ENCODE results near the gene TK1. TPM values are rescaled to one million over a fixed set of nuclear protein-coding genes. Genes with fewer than 3 reads are reported as not detected.

Gene TK1
- total and polyA plus RNA-seq, 2 donors (not counting 1 experiment from before 2014, with no cell fraction given), result 2.2 to 3.8 TPM

DNA sequence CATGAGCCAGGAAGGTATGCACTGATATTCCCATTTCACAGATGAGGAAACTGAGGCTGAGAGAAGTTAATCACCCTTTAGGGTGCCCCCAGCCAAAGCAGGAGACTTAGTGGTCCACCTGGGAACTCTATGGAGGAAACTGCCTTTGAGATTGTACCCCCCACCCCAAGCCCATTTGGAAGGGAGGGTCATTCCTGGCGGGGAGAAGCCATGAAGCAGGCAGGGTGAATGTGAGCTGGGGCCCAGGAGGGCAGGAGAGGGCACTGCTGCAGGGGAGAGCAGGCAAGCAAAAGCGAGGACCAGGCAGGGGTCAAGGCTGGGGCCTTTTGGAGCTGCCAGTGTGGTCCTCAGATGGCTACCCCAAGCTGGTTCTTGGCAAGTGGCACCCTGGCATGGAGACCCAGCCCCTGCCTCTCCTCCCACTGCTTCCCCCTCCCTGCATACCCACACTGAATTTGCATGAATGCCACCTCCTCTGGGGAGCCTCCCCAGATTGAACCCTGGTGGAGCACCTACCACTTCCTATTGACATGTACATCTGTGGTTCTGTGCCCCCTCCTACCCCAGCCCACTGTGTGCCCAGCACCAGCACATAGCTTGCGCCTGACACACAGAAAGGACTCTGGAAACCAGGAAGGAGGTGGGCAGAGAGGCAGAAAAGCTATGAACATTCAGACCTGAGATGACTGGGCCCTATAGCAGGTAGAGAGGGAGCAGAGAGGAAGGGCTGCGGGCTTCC, 57.3 kb downstream of the TK1 start:
- 27% methylated on average over 3 of the region's 4 CpGs for WGBS (ENCODE audit: insufficient coverage)
- Mint-ChIP-seq H3K4me3 (peak overlapping the region; percentile 96), H3K27me3 (no peaks in the 10 kb centered on the region), H3K27ac (peak overlapping the region; percentile 99), H3K9me3 (ENCODE audit: insufficient read depth) (no peaks in the 10 kb centered on the region), H3K4me1 (peaks cover 73% of the 10 kb centered on the region)
- intact Hi-C loops (cut with micrococcal nuclease), result loop anchor here (1.0 to 10.0 kb wide), 4 partner anchors 123 to 1705 kb away; partner anchors contain the start of genes CBX4 and SOCS3
- TF ChIP-seq EZH2 (IDR thresholded peaks at IDR 0.05; ENCODE audit: borderline replicate concordance, insufficient read depth, low read depth, low read length, poor library complexity, severe bottlenecking), result no peak
- TF ChIP-seq, protein P1, sequence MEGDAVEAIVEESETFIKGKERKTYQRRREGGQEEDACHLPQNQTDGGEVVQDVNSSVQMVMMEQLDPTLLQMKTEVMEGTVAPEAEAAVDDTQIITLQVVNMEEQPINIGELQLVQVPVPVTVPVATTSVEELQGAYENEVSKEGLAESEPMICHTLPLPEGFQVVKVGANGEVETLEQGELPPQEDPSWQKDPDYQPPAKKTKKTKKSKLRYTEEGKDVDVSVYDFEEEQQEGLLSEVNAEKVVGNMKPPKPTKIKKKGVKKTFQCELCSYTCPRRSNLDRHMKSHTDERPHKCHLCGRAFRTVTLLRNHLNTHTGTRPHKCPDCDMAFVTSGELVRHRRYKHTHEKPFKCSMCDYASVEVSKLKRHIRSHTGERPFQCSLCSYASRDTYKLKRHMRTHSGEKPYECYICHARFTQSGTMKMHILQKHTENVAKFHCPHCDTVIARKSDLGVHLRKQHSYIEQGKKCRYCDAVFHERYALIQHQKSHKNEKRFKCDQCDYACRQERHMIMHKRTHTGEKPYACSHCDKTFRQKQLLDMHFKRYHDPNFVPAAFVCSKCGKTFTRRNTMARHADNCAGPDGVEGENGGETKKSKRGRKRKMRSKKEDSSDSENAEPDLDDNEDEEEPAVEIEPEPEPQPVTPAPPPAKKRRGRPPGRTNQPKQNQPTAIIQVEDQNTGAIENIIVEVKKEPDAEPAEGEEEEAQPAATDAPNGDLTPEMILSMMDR (IDR thresholded peaks at IDR 0.05), result no peak
- DNase-seq (peak; percentile 69), ATAC-seq (ENCODE audit: low read depth) (no peak)
- Histone ChIP-seq H3K4me1 (ENCODE audit: control insufficient read depth in 2 of 2, insufficient read depth in 2 of 2, low read length in 2 of 2) (peaks cover 68 to 80% of the 10 kb centered on the region in 2 donors), H2AFZ (ENCODE audit: insufficient read depth, low read depth, low read length, poor library complexity, severe bottlenecking) (peak overlapping the region; percentile 32), H3K79me2 (ENCODE audit: control insufficient read depth, insufficient read depth, low read length) (peaks cover 80% of the 10 kb centered on the region), H3K27ac (ENCODE audit: low read length in 2 of 2) (peak overlapping the region; percentile 88 to 92), H3K9ac (ENCODE audit: low read length) (peak overlapping the region; percentile 91), H3K4me2 (replicated peaks; ENCODE audit: low read depth, low read length, poor library complexity, severe bottlenecking) (peak overlapping the region; percentile 100), H3K4me3 (ENCODE audit: control extremely low read depth in 1 of 5, extremely low read depth in 1 of 5, insufficient read depth in 1 of 5, low read depth in 2 of 5, low read length in 4 of 5) (peak overlapping the region in 4 of 5 experiments; percentile 85 to 96 (median 92)), H3K9me3 (ENCODE audit: control extremely low read depth in 1 of 3, control insufficient read depth in 2 of 3, insufficient read depth in 1 of 3, low read length in 2 of 3) (no peaks in the 10 kb centered on the region), H4K20me1 (ENCODE audit: control insufficient read depth, insufficient read depth, low read length, poor library complexity, severe bottlenecking) (peaks cover 88% of the 10 kb centered on the region), H3K36me3 (replicated peaks in 1 of 2; ENCODE audit: control extremely low read depth in 1 of 2, control insufficient read depth in 1 of 2, extremely low read depth in 1 of 2, insufficient read depth in 2 of 2, low read length in 1 of 2) (peaks cover 0 to 54% of the 10 kb centered on the region in 2 experiments), H3K27me3 (replicated peaks in 1 of 4; ENCODE audit: control extremely low read depth in 1 of 4, control insufficient read depth in 3 of 4, insufficient read depth in 4 of 4, low read length in 3 of 4) (no peaks in the 10 kb centered on the region)
- ChIA-PET POLR2A (interaction anchor here (0.7 to 22.6 kb wide), 9 partner anchors 10 to 122 kb away, joined by 3 to 432 read pairs (median 7); partner anchors contain the start of gene SYNGR2), CTCF (interaction anchor here (0.9 to 13.9 kb wide), 6 partner anchors 9 to 121 kb away, joined by 3 to 169 read pairs (median 5); partner anchors contain the start of gene SYNGR2)
